ENCODE measurements around the gene ARHGEF19.

ARHGEF19 gene

DNA sequence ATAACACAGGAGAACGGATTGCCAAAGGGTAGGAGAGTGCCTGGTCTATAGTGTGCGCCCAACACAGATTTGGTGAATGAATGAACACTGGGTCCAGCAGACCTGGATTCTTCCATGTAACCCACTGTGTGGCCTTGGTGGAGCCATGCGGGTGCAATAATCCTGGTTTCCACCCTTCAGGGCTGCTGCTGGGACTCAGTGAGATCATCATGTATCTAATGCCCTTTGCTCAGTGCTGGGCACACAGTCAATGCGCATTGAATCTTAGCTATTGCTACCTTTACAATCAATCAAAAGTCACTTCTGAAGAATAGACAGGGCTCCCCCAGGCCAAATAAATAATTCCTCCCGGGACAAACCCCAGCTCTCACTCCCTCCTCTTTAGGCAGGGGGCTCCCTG lies 50.7 kb downstream of the ARHGEF19 start:
- FAIRE-seq = no peak
- TF ChIP-seq CTCF (IDR thresholded peaks at IDR 0.05; ENCODE audit: insufficient read depth, missing control alignments) = no peak
- no peak for DNase-seq (ENCODE audit: insufficient read length, low spot score)

DNA sequence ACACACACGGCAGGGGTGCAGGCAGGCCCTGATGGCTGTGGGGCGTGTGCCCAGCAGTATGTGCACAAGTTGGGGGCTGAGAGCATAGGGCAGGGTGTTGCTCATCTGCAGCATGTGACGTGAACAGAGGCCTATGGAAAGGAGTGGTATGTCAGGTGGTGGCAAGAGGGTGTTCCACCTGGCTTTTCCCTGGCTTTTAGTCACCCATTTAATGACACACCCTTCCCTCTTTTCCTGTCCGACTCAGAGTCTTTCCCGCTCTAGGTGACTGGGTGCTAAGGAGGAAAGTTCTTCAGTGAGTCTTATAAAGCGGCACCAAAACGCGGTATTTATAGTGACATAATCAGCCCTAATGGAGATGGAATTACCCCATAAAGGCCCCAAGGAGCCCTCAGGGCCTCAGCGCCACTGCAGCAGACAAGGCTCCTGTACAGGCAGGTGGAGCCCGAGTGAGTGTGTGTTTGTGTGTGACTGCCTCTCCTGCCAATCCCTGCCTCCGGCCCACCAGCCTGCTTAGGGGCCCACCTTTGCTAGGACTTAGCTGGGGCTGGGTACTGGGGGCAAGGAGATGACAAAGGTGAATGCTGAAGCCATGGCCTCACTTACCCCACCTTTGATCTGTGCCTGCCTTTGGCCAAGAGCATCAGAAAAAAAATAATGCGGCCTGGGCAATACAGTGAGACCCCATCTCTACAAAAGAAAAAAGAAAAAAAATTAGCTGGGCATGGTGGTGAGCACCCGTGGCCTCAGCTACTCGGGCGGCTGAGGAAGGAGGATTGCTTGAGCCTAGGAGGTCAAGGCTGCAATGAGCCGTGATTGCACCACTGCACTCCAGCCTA lies 53.2 kb downstream of the ARHGEF19 start:
- no peak for FAIRE-seq
- TF ChIP-seq CTCF (IDR thresholded peaks at IDR 0.05; ENCODE audit: insufficient read depth, missing control alignments) = no peak
- DNase-seq (ENCODE audit: insufficient read length, low spot score) = no peak

GRCh38 chr1:16158025-16158424 lies 54.4 kb downstream of the ARHGEF19 start:
- FAIRE-seq (no peak), DNase-seq (ENCODE audit: insufficient read length, low spot score) (no peak)
- TF ChIP-seq CTCF (IDR thresholded peaks at IDR 0.05; ENCODE audit: insufficient read depth, missing control alignments) = no peak

DNA sequence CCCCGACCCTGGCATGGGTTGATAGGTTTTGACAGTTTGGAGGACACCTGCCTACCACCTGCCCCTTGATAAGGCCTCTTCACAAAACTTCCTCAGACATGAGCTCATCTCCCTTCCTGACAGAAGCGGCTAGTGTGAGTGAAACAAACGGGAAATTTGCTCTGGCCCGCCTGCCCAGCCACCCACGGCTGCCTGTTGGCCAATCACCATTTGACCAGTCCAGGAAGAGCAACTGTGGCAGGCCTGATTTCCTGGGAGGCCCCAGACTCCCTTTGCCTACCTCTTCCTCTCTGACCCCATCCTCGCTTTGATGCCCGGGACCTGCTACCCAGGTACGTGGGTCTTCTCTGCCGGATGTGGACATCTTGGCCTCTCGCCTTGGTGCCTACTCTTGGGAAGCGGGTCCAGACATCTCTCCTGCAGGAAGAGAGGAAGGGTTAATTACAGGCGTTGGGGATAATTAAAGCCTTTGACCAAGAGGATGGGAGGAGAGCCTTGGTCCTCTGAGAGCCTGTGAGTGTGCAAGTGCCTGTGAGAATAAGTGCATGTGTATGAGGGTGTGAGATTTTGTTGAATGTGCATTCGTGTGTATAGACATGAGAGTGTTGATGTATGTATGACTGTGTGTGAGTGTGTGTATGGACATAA lies 55.5 kb downstream of the ARHGEF19 start:
- FAIRE-seq (no peak), DNase-seq (ENCODE audit: insufficient read length, low spot score) (no peak)
- TF ChIP-seq CTCF (IDR thresholded peaks at IDR 0.05; ENCODE audit: insufficient read depth, missing control alignments) = no peak

GRCh38 chr1:16155537-16156410 lies 56.7 kb downstream of the ARHGEF19 start, which contains the start of gene EPHA2:
Gene EPHA2 (minus strand): TSS chr1:16156069. CDS start chr1:16155932, 137 bp downstream.
- no peak for TF ChIP-seq CTCF (IDR thresholded peaks at IDR 0.05; ENCODE audit: insufficient read depth, missing control alignments)
- DNase-seq (ENCODE audit: insufficient read length, low spot score) (peak; percentile 61), FAIRE-seq (no peak)

DNA sequence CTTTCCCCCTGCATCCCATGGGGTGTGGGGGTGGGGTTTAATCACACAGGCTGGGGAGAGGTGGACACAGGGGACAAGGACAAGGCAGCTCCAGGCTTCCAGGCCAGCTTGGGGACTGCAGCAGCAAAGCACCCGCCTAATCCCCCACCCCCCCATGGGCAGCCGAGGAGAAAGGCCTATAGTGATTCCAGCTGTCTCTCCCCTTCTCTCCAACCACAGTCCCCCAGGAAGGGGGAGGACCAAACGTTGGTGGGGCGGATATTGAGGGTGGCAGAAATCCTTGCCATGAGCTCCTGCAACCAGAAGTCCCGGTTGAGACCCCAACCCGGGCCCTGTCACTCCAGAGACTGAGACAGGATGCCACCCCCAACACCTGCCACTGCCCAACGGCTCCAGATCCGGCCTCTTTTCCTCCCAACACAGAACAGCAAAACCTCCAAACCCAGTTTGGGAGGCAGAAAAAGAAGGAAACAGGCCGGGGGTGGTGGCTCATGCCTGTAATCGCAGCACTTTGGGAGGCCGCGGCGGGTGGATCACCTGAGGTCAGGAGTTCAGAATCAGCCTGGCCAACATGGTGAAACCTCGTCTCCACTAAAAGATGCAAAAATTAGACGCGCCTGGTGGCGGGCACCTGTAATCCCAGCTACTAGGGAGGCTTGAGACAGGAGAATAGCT lies 58.3 kb downstream of the ARHGEF19 start:
- FAIRE-seq (no peak), DNase-seq (ENCODE audit: insufficient read length, low spot score) (no peak)
- no peak for TF ChIP-seq CTCF (IDR thresholded peaks at IDR 0.05; ENCODE audit: insufficient read depth, missing control alignments)
